Endothelial cell of umbilical vein (primary cell): Measurements from ENCODE around the gene KDSR.

Experiments used
- CTCF ChIP-seq, 2 donors: IDR thresholded peaks; 1 replicate in 1 of 2; 2 replicates in 1 of 2; pipeline ENCODE4 v1.5.1; 2011; ENCODE audit warnings: low read length in 2 of 2, mild to moderate bottlenecking in 2 of 2, moderate library complexity in 2 of 2, control low read depth in 1 of 2, inconsistent platforms in 1 of 2, low read depth in 1 of 2; ENCODE audit not compliant: insufficient read depth in 1 of 2; ENCODE audit errors: extremely low read depth in 1 of 2
- EZH2 ChIP-seq: IDR thresholded peaks from 2 replicates; pipeline ENCODE4 v1.6.1; 2012; ENCODE audit warnings: borderline replicate concordance, low read depth, mild to moderate bottlenecking, moderate library complexity, low read length, inconsistent platforms; ENCODE audit not compliant: severe bottlenecking
- FOS ChIP-seq: IDR thresholded peaks from 2 replicates; pipeline ENCODE4 v1.6.1; 2011; ENCODE audit warnings: mild to moderate bottlenecking, low read length, moderate library complexity, borderline replicate concordance; ENCODE audit not compliant: insufficient read depth
- GATA2 ChIP-seq: IDR thresholded peaks from 2 replicates; pipeline ENCODE4 v1.7.0; 2011; ENCODE audit warnings: low read depth, mild to moderate bottlenecking, moderate library complexity, mixed read lengths, low read length; ENCODE audit not compliant: insufficient read length, insufficient read depth
- JUN ChIP-seq: IDR thresholded peaks from 2 replicates; pipeline ENCODE4 v1.6.1; 2011; ENCODE audit warnings: borderline replicate concordance, low read depth; ENCODE audit not compliant: insufficient read length, insufficient read depth
- MAX ChIP-seq: IDR thresholded peaks from 2 replicates; pipeline ENCODE4 v1.6.1; 2011; ENCODE audit not compliant: insufficient read depth, insufficient read length
- MYC ChIP-seq: IDR thresholded peaks from one replicate; pipeline ENCODE4 v1.6.1; 2011; ENCODE audit warnings: mild to moderate bottlenecking, low read depth, low read length
- POLR2A ChIP-seq: IDR thresholded peaks from 2 replicates; pipeline ENCODE4 v1.6.1; 2012; ENCODE audit warnings: low read depth, mild to moderate bottlenecking, control low read depth, low read length
- POLR2AphosphoS5 ChIP-seq: IDR thresholded peaks from 2 replicates; pipeline ENCODE4 v1.6.1; 2012; ENCODE audit warnings: low read depth, mild to moderate bottlenecking, control low read depth, low read length, moderate library complexity; ENCODE audit not compliant: insufficient read depth

- no peak for TF ChIP-seq CTCF (IDR thresholded peaks at IDR 0.05; ENCODE audit: extremely low read depth in 1 of 2, insufficient read depth in 1 of 2, low read depth in 1 of 2, low read length in 2 of 2)
- no peak for TF ChIP-seq MAX
- no peak for TF ChIP-seq EZH2
- TF ChIP-seq POLR2AphosphoS5: no peak
- no peak for TF ChIP-seq JUN
- TF ChIP-seq MYC: no peak
- no peak for TF ChIP-seq POLR2A
- TF ChIP-seq FOS: peak; percentile 44
- TF ChIP-seq GATA2: no peak
Observed at GRCh38 chr18:63379639-63379962, 12.6 kb upstream of the KDSR start.
